ENCODE results near the gene GBP7. TPM values are rescaled to one million over a fixed set of nuclear protein-coding genes. Genes with fewer than 3 reads are reported as not detected.
A peak's percentile ranks its signal among the peaks of the same experiment; 100 is the strongest.

GBP7 gene
- total RNA-seq, 1 donor = not detected

DNA sequence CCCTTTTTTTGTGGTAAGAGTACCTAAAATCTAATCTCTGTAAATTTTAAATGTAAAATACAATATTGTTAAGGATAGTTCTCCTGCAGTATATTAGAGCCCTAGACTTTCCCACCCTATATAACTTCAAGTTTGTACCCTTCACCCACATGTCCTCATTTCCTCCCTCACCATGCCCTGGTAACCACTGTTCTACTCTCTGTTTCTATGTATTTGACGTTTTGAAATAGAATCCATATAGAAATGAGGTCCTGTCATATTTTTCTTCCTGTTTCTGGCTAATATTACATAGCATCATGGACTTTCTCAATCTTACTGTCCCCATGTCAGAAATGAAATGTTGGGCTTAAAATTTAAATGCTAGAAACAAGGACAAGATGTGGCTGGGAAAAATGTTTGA is 24.8 kb downstream of the GBP7 start:
- no peak overlapping the region for H3K4me3 ChIP-seq (ENCODE audit: low read depth, low read length)
- no peak for DNase-seq (ENCODE audit: low read depth)
- TF ChIP-seq, protein P1, sequence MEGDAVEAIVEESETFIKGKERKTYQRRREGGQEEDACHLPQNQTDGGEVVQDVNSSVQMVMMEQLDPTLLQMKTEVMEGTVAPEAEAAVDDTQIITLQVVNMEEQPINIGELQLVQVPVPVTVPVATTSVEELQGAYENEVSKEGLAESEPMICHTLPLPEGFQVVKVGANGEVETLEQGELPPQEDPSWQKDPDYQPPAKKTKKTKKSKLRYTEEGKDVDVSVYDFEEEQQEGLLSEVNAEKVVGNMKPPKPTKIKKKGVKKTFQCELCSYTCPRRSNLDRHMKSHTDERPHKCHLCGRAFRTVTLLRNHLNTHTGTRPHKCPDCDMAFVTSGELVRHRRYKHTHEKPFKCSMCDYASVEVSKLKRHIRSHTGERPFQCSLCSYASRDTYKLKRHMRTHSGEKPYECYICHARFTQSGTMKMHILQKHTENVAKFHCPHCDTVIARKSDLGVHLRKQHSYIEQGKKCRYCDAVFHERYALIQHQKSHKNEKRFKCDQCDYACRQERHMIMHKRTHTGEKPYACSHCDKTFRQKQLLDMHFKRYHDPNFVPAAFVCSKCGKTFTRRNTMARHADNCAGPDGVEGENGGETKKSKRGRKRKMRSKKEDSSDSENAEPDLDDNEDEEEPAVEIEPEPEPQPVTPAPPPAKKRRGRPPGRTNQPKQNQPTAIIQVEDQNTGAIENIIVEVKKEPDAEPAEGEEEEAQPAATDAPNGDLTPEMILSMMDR (IDR thresholded peaks at IDR 0.05; ENCODE audit: insufficient read depth, low read length) = no peak

DNA sequence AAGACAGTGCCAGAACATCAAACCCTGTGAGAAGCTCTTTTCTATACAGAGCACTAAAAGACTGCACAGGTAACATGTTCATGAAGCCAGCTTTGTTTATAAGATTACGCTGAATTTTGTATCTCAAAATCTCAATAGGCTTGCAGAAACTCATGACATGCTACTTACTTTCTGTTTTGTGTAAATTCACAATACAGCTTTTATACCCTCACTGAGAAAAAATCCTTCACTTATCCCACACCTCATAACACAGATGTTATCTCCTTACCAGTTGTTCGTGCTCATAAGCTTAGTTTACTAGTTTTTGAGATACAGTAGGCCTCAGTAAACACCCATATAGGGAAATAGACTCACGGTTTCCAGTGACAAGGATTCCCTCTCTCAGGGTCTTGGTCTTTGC is 25.8 kb downstream of the GBP7 start:
- no peak for DNase-seq (ENCODE audit: low read depth)
- TF ChIP-seq, protein P1 (IDR thresholded peaks at IDR 0.05; ENCODE audit: insufficient read depth, low read length) = no peak
- no peak overlapping the region for H3K4me3 ChIP-seq (ENCODE audit: low read depth, low read length)

DNA sequence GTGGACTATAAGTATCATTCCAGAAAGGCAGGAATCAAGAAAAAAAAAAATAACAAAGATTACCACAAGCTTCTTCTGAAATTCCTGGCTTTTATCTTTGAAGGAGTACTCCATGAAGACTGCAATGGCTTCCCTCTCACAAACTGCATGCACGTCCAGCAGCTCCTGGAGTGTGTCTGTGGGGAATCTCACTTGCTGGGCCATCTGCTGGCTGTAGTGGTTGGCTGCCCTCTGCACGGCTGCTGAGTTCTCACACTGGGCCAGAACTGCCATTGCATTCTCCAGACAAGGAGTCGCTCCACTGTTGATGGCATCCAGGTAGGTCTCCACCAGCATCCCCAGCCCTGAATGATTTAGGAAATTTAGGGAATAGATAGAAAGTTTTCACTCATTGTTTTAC is 26.6 kb downstream of the GBP7 start:
- H3K4me3 ChIP-seq (ENCODE audit: low read depth, low read length) = no peak overlapping the region
- DNase-seq (ENCODE audit: low read depth) = peak; percentile 58
- TF ChIP-seq, protein P1 (IDR thresholded peaks at IDR 0.05; ENCODE audit: insufficient read depth, low read length) = peak; percentile 64

DNA sequence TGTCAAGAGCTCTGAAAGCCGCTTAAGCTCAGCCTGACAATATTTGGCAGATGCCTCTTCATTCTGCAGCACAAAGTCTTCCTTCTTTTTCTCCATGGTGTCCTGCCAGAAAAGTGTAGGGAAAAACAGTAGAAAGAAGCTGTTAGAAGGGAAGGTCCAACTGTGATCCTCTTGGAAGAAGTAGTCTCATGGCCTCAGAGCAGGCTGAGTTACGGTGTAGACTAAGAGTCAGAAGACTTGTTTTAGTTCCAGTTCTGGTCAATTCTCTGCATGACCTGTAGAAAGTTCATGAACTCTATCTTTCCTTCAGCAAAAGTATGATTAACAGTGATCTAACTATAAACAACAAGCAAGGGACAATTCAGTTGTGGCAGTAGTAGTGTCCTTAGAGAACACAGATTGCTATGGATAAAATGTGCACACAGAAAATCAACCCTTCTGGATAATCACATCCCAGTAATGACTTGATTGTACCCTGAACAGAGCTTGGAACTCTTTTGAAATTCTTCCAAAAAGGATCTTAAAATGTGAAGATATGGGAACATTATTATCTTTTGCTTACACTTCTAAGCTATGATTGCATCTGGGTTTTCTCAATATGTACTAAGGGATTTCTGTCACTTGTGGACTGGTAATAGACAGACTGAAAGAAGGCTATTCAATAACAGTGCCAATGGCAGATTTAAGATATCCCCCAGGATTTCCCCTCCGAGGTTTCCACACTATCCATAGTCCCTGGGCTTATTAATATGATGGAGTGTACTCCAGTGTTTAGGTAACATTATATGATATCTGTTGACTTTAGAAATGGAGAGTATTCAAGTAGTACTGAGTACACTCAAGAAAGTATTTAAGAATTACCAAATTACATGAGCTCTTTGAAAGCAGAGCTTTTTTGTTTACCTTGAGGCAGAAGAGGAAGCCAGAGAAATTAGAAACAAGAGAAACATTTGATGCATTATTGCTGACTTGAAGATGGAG is 27.8 kb downstream of the GBP7 start:
- TF ChIP-seq, protein P1 (IDR thresholded peaks at IDR 0.05; ENCODE audit: insufficient read depth, low read length) = no peak
- no peak overlapping the region for H3K4me3 ChIP-seq (ENCODE audit: low read depth, low read length)
- DNase-seq (ENCODE audit: low read depth) = no peak

DNA sequence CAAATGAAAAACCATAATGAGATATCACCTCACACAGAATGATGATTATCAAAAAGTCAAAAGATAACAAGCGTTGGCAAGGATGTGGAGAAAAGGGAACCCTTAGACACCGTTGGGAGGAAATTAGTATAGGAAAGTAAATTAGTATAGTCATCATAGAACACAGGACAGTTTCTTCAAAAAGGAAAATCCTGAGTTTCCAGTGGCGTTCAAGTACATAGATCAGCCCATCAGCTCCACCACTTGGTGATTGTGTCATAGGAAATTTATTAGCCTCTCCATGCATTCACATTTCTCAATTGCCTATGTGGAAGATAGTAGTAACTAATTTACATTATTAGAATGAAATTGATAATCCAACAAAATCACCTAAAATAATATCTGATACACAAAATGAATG is 29.1 kb downstream of the GBP7 start:
- no peak overlapping the region for H3K4me3 ChIP-seq (ENCODE audit: low read depth, low read length)
- TF ChIP-seq, protein P1 (IDR thresholded peaks at IDR 0.05; ENCODE audit: insufficient read depth, low read length) = no peak
- no peak for DNase-seq (ENCODE audit: low read depth)

DNA sequence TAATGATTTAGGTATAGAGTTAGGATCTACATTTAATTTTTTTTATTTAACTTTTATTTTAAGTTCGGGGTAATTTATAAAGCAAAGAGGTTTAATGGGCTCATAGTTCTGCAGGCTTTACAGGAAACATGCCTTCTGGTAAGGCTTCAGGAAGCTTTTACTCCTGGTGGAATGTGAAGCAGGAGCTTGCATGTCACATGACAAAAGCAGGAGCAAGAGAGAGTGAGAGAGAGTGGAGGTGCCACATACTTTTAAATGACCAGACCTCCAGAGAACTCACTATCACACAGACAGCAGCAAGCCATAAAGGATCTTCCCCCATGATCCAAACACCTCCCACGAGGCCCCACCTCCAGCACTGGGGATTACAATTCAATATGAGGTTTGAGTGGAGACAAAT is 32.3 kb downstream of the GBP7 start:
- H3K4me3 ChIP-seq (ENCODE audit: low read depth, low read length) = no peak overlapping the region
- TF ChIP-seq, protein P1 (IDR thresholded peaks at IDR 0.05; ENCODE audit: insufficient read depth, low read length) = no peak
- DNase-seq (ENCODE audit: low read depth) = no peak

Measured in fibroblast of the aortic adventitia (primary cell).